Fibroblast of villous mesenchyme (primary cell): ENCODE measurements around the gene HNRNPH3. TPM values are rescaled to one million over a fixed set of nuclear protein-coding genes. Genes with fewer than 3 reads are reported as not detected.
"Not testable (repeated sequence)": the region's sequence is repeated elsewhere in the genome, so short reads cannot be mapped to it uniquely, and the experiment has no call there.

Source experiments
- DNase-seq: peaks from one replicate; pipeline ENCODE4 v3.0.0-alpha.2; 2010; ENCODE audit warnings: low read depth
- H3K4me3 ChIP-seq: 2 replicates; pipeline ENCODE4 v1.5.1; 2011; ENCODE audit warnings: low read depth, mild to moderate bottlenecking, low read length
- CTCF ChIP-seq: IDR thresholded peaks from 2 replicates; pipeline ENCODE4 v1.5.1; 2012; ENCODE audit warnings: low read depth, mild to moderate bottlenecking, low read length; ENCODE audit not compliant: insufficient read depth
- total RNA-seq: library from RNA; depleted of rRNA; stranded (reverse); fragments of >200 nt; gene quantifications from 2 replicates; pipeline ENCODE4 v1.2.3, GENCODE V29; 2012

Gene HNRNPH3
- total RNA-seq, 1 donor, result 22.9 TPM

DNA sequence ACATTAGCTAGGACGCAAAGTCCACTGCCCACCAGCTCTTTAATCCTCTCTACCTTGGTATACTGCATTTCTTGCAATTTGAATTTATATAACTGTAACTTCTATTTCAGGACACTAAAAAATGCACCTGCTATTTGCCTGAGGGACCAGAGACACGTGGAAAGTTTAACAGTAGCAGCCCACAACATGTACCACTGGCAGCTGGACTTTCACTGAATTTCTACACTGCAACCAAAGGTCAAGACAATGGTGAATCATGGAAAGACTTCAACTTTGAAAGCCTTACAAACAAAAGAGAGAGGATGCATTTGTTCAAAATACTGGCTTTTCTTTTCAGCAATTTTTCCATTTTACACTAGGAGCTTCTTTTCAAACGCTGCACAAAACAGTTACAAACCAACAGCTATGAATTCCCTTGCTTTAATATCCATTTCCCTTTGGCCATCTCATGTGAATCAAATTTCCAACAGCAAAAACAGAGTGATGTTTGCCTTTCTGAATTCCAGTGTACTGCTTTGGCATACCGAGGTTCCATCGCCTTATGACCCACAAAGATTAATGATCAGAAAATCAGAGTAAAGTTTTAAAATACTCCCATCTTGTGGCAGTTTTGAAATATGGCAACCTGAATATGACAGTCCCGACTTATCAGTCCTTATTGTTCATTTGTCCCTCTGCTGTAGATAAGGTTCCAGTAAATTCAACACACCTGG lies 29.9 kb upstream of the HNRNPH3 start:
- TF ChIP-seq CTCF, result peak; percentile 60
- DNase-seq, result peak; percentile 62
- no peak overlapping the region for H3K4me3 ChIP-seq

- DNase-seq, result no peak
Measured at GRCh38 chr10:68302503-68302823, 29.4 kb upstream of the HNRNPH3 start.

DNA sequence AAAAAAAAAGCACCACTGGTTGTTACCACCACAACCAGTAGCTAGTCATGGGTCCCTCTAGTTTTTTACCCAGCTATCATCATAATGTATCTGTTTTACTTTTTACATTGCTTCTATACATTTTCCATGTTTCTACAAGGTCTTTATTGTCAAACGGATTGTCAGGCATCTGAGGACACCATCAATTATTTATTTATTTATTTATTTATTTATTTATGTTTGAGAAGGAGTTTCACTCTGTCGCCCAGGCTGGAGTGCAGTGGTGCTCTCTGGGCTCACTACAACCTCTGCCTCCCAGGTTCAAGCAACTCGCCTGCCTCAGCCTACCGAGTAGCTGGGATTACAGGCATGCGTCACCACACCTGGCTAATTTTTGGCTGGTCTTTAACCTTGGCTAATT lies 29.0 kb upstream of the HNRNPH3 start:
- TF ChIP-seq CTCF, result no peak
- no peak overlapping the region for H3K4me3 ChIP-seq

More at GRCh38 chr10:68302503-68302823, 29.4 kb upstream of the HNRNPH3 start:
- H3K4me3 ChIP-seq, result no peak overlapping the region
- TF ChIP-seq CTCF, result no peak

DNA sequence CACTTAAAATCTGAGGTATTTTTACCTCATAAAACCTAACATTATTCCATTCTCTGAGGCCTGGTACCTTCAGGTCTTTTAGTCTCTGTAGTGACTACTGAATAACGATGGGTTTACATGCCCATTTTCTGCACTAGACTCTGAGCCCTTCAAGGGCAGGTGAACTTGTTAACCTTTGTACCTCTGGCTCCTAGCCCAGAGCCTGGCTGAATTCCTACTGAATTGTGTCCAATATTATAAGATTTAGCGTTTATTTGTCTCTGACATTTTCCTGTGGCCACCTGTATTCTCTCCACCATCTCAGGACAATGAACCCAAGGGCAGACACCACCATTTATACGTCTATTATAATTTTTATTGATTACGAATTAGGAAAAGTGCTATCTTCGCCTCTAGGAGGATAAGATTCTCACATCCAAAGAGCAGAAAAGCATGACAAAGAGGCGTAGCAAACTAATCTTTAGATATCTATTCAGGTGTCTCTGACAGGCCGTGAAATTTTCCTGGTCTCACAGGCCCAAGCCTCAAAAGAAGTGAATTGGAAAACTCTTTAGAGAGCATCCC lies 27.9 kb upstream of the HNRNPH3 start:
- H3K4me3 ChIP-seq, result no peak overlapping the region
- no peak for DNase-seq
- no peak for TF ChIP-seq CTCF

More for the DNA sequence above, 29.0 kb upstream of the HNRNPH3 start:
- no peak for DNase-seq

DNA sequence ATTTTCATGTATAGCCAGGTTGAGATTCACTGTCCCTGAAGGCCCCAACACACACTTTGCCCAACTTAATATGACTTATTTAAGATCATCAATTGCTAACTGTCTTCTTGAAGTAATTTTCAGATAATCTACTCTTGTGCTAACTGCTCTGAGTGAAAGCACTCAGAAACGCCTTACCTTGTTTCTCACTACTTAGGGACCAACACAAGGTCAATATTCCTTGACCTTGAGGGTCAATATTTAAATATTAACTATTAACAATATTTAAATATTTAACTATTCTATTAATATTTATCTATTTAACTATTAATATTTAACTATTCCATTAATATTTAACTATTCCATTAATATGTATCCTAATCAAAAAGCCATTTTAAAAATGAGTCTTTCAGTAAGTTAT lies 26.0 kb upstream of the HNRNPH3 start:
- no peak for DNase-seq
- H3K4me3 ChIP-seq, result no peak overlapping the region

GRCh38 chr10:68310531-68310930 lies 21.3 kb upstream of the HNRNPH3 start:
- no peak overlapping the region for H3K4me3 ChIP-seq

More for the DNA sequence above, 26.0 kb upstream of the HNRNPH3 start:
- TF ChIP-seq CTCF, result no peak

DNA sequence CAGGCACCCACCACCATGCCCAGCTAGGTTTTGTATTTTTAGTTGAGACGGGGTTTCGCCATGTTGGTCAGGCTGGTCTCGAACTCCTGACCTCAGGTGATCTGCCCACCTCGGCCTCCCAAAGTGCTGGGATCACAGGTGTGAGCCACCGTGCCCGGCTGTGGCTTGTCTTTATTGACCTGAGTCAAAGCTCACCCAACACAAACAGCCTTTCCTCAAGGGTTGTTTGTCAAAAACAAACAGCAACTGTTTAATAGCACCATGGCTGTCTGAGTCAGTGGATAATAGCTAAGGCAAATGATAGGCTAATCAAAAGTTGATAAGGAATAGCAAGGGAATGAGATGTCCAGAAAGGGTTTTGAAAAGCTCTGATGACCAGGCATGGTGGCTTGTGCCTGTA lies 16.9 kb upstream of the HNRNPH3 start:
- not testable (repeated sequence) for H3K4me3 ChIP-seq, DNase-seq

More at GRCh38 chr10:68310531-68310930, 21.3 kb upstream of the HNRNPH3 start:
- no peak for TF ChIP-seq CTCF
- no peak for DNase-seq
